ENCODE measurements around the gene PANK4.

The PANK4 gene

GRCh38 chr1:2508751-2509150 lies 17.6 kb downstream of the PANK4 start:
- TF ChIP-seq, protein P1, sequence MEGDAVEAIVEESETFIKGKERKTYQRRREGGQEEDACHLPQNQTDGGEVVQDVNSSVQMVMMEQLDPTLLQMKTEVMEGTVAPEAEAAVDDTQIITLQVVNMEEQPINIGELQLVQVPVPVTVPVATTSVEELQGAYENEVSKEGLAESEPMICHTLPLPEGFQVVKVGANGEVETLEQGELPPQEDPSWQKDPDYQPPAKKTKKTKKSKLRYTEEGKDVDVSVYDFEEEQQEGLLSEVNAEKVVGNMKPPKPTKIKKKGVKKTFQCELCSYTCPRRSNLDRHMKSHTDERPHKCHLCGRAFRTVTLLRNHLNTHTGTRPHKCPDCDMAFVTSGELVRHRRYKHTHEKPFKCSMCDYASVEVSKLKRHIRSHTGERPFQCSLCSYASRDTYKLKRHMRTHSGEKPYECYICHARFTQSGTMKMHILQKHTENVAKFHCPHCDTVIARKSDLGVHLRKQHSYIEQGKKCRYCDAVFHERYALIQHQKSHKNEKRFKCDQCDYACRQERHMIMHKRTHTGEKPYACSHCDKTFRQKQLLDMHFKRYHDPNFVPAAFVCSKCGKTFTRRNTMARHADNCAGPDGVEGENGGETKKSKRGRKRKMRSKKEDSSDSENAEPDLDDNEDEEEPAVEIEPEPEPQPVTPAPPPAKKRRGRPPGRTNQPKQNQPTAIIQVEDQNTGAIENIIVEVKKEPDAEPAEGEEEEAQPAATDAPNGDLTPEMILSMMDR (IDR thresholded peaks at IDR 0.05; ENCODE audit: low read depth, low read length) = no peak
- no peak for DNase-seq (ENCODE audit: extremely low read depth, low read depth)

DNA sequence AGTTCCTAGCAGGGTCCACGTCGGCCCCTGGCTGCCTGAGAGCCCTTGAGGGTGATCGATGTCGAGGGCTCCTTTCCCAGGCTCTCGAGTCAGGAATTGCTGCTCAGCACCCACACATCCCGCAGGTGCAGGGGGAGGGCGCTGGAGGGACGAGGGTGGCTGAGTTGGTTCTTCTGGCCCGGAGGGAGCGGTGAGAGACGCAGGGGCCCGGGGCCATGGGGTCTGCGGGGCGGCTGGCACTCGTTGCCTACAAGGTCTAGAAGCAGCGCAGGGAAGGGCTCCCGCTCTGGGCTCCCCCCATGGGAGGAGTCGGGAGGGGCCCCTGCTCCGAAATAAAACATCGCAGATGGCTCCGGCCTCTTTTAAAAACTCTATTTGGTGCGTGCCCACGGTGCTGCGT lies 18.2 kb downstream of the PANK4 start:
- DNase-seq (ENCODE audit: extremely low read depth, low read depth) = no peak
- TF ChIP-seq, protein P1 (IDR thresholded peaks at IDR 0.05; ENCODE audit: low read depth, low read length) = no peak

GRCh38 chr1:2507744-2508155 lies 18.6 kb downstream of the PANK4 start:
- no peak for DNase-seq (ENCODE audit: extremely low read depth, low read depth)
- TF ChIP-seq, protein P1 (IDR thresholded peaks at IDR 0.05; ENCODE audit: low read depth, low read length) = no peak

DNA sequence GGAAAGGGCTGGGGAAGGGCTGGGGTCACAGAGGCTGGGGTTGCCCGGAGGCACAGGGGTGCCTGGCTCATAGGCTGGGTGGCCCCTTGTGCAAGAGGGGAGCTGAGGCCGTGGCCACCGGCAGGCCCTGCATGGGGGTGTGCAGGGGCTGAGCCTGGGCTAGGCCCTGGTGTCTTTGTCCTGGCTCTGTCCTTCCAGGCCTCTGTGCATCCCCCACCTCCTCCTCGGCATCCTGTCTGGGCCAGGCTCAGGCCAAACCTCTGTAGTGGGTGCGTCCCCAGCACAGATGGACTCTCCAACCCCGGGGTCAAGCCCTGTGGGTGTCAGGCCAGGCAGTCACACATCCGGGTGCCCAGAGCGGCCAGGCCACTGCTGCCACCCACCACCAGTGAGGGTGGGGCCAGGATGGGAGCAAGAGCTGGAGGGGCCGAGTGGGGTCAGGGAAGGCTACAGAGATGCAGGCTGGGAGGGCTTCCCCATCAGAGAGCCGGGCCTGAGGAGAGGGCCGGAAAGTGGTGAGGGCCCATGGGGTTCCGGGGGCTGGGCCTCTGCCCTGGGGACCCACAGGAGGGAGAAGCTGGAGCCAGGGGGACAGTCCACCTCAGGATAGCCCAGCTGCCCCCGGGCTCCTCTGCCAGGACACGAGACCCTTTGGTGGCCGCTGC lies 19.4 kb downstream of the PANK4 start:
- TF ChIP-seq, protein P1 (IDR thresholded peaks at IDR 0.05; ENCODE audit: low read depth, low read length) = no peak
- no peak for DNase-seq (ENCODE audit: extremely low read depth, low read depth)

- TF ChIP-seq, protein P1 (IDR thresholded peaks at IDR 0.05; ENCODE audit: low read depth, low read length) = no peak
- no peak for DNase-seq (ENCODE audit: extremely low read depth, low read depth)
Observed at GRCh38 chr1:2506007-2506860, 20.2 kb downstream of the PANK4 start.

DNA sequence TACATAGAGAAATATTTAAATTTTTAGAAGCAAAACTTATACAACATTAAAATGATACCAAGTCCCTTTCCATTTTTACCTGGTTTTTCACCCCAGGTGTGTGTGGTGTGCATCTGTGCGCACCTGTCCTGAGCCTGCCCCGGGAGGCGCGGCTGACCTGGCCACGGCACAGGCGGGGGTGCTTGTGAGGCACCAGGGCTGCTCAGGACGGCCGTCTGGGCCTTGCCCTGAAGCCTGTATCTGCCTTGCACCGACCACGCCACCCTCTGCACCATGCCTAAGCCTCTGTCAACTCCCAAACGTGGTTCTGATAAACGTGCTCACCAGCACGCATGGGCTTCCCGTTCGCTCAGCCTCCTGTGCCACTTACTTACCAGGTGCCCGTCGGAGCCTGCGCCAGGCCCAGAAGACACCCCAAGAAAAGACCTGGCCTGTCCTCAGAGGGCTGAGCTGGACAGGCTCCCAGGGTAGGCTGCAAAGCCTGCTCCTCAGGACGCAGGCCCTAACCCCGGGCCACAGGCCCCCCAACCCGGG lies 20.9 kb downstream of the PANK4 start:
- TF ChIP-seq, protein P1 (IDR thresholded peaks at IDR 0.05; ENCODE audit: low read depth, low read length) = no peak
- no peak for DNase-seq (ENCODE audit: extremely low read depth, low read depth)

- TF ChIP-seq, protein P1 (IDR thresholded peaks at IDR 0.05; ENCODE audit: low read depth, low read length) = no peak
- DNase-seq (ENCODE audit: extremely low read depth, low read depth) = no peak
Observed at GRCh38 chr1:2504949-2505272, 21.5 kb downstream of the PANK4 start.

All from AG09319 (cell line).